Measurements from ENCODE around the gene OSBP2. TPM values are rescaled to one million over a fixed set of nuclear protein-coding genes. Genes with fewer than 3 reads are reported as not detected.
A peak's percentile ranks its signal among the peaks of the same experiment; 100 is the strongest.

OSBP2 gene
- total RNA-seq, 2 donors from 2014 or later = 0.14 to 1.7 TPM

DNA sequence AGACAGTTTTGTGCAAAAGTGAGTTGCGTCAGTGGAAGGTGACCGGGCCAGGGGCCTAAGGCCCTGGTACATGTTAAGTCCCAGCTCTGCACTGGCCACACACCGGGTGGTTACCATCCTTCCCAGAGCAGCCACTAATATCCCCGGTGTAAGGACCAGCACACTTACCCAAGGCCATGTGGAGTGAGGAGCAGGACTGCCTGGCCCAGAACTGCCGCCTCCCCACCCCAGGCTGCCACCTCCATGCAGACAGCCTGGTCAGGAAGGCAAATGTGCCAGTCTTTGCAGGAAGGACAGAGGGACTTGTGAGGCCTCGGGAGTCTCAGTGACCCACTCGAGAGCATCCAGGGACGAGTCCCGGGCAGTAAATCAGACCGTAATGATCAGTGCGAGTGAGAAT, 171.0 kb downstream of the OSBP2 start:
- ATAC-seq (no peak), DNase-seq (ENCODE audit: low spot score) (no peak)
- Mint-ChIP-seq H3K36me3 (no peaks in the 10 kb centered on the region), H3K27me3 (no peaks in the 10 kb centered on the region), H3K9me3 (no peaks in the 10 kb centered on the region), H3K4me3 (no peak overlapping the region), H3K4me1 (ENCODE audit: low read depth in 2 of 2) (peaks cover 0 to 2% of the 10 kb centered on the region in 2 donors), H3K27ac (peak overlapping the region in 1 of 2 donors; percentile 66)

DNA sequence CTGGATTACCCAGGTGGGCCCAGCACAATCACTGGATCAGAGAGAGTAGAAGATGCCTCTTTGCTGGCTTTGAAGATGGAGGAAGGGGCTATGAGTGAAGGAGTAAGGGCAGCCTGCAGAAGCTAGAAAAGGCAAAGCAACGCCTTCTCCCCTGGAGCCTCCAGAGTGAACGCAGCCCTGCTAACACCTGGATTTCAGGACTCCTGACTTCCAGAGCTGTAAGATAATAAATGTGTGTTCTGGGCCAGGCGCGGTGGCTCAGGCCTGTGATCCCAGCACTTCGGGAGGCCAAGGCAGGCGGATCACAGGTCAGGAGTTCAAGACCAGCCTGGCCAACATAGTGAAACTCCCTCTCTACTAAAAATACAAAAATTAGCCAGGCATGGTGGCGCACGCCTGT, 171.5 kb downstream of the OSBP2 start:
- no peak for DNase-seq (ENCODE audit: low spot score)

DNA sequence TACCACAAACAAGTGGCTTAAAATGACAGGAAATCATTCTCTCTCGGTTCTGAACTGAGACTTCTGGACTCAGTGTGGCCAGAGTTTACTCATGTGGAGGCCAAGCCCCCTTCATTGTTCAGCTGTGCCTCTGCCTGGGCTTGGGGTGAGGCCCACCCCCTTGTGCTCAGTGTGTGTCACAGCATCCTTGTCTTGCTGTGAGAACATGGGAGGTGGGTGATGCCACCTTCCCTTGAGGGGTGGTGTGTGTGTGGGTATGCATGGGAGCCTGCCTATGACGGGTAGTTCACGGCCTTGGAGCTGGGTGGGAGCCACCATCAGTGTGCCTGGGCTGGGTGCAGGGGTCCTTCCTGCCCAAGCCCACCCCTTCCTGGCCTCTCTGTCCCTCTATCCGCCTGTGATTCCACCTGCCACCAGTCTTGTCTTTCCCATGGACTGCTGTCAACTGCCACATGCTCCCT, 172.2 kb downstream of the OSBP2 start:
- no peaks in the 10 kb centered on the region for H3K27me3 Mint-ChIP-seq
- ATAC-seq (peak; percentile 17 to 39), DNase-seq (ENCODE audit: low spot score) (peak; percentile 51)
- no peak overlapping the region for H3K27ac Mint-ChIP-seq
- H3K4me1 Mint-ChIP-seq (ENCODE audit: low read depth in 2 of 2) = peaks cover 0 to 2% of the 10 kb centered on the region in 2 donors
- H3K9me3 Mint-ChIP-seq = no peaks in the 10 kb centered on the region
- no peaks in the 10 kb centered on the region for H3K36me3 Mint-ChIP-seq
- H3K4me3 Mint-ChIP-seq = no peak overlapping the region

More for the DNA sequence above, 171.5 kb downstream of the OSBP2 start:
- no peaks in the 10 kb centered on the region for H3K27me3 Mint-ChIP-seq
- no peak overlapping the region for H3K27ac Mint-ChIP-seq
- no peak for ATAC-seq
- H3K36me3 Mint-ChIP-seq = no peaks in the 10 kb centered on the region
- peaks cover 0 to 2% of the 10 kb centered on the region in 2 donors for H3K4me1 Mint-ChIP-seq (ENCODE audit: low read depth in 2 of 2)
- H3K4me3 Mint-ChIP-seq = no peak overlapping the region
- H3K9me3 Mint-ChIP-seq = no peaks in the 10 kb centered on the region

DNA sequence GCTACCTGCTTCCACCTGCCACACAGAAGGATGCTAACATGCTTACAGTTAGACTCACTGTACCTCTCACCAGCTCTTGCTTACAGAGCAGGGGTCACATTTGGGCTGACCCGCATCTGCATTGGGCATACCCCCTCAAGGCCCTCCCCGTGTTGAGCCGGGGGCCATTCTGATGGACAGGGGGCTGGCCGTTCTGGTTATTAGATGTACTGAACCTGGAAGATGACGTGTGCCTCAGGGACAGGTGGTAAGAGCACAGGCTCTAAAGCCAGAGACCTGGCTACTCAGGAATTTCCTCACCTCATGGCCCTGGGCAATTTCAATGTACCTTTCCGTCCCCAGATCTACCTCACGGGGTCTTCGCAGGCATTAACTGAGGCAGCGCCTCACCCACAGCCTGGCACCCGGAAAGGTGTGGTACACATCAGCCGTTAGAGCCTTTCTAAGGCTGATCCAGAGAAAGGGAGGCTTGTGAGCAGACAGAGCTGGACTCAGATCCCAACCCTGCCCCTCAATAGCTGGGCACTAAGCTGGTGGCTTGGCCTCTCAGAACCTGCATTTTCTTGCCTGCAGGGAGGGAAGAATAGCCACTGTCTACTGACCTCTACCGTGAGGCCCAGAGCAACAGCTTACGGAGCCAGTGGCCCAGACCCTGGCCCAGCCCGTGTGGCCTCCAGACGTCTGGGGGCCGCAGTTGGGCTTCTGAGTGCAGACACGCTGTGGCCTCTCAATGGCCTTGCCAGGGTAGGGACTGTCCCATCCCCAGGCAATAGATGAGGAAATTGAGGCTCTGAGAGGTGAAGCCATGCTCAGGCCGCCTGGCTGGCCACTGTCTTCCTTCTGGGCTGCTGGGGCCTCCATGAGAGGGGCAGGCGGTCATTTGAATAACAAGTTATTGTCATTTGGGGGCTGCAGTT, 173.3 kb downstream of the OSBP2 start:
- no peak overlapping the region for H3K27ac Mint-ChIP-seq
- no peak overlapping the region for H3K4me3 Mint-ChIP-seq
- no peak for ATAC-seq
- H3K36me3 Mint-ChIP-seq = no peaks in the 10 kb centered on the region
- no peaks in the 10 kb centered on the region for H3K27me3 Mint-ChIP-seq
- peaks cover 0 to 2% of the 10 kb centered on the region in 2 donors for H3K4me1 Mint-ChIP-seq (ENCODE audit: low read depth in 2 of 2)
- no peaks in the 10 kb centered on the region for H3K9me3 Mint-ChIP-seq
- no peak for DNase-seq (ENCODE audit: low spot score)

DNA sequence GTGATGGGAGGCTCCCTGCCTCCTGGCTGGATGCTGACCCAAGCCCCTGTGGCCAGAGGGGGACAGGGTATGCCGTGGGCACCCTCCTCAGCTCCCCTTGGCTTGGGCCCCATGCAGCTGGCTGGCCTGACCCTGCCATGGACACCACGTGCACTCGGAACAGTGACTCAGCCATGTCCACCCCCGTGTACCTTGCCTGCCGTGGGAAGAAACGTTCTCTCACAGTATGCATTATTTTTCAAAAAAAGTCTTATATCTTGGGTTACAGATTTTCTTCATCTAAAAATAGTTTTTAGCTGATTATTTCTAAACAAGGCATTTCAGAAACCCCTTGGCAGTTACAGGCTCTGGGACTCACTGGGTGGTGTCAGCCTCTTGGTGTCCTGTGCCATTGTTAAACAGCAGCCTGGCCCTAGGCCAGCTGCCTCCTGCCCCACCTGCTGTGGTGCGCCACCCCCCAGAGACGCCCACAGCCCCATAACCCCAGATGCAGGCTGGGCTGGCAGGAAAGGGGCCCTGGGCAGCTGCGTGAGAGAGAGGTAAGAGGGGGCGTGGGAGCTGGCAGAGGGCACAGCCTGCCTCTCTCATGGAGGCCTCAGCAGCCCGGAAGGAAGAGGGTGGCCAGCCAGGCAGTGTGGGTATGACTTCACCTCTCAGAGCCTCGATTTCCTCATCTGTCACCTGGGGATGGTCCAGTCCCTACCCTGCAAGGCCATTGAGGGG, 174.2 kb downstream of the OSBP2 start:
- Mint-ChIP-seq H3K27me3 (no peaks in the 10 kb centered on the region), H3K36me3 (no peaks in the 10 kb centered on the region)
- DNase-seq (ENCODE audit: low spot score) = peak; percentile 31

DNA sequence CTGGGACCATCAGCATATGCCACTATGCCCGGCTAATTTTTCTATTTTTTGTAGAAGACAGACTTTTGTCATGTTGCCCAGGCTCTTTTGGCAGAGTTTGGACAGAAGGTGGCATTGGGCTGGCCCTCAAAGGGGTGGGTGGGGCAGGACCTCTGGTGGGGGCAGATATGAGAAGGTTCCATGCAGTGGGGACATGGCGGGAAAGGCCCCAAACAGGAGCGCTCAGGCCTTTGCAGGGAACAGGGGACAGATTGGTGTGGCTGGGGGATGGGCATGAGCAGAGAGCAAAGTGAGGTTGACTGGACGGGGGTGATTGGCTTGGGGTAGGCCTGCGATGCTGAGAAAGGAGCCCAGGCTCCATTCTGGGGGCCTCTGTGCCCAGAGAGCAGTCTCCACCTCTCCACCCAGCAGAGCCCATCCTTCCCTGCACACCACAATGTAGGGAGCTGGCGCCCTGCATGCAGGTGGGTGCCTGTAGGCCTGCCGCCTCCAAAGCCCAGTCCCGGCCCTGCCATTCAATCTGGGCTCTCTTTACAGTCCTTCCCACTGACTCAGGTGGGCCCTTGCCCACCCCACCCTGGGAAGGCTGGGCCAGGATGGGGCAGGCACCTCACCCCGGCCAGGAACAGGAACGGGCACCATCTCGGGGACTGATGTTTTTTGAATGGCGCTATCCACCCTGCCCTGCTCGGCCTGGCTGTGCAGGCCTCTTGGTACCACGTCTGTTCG, 175.2 kb downstream of the OSBP2 start:
- Mint-ChIP-seq H3K36me3 (no peaks in the 10 kb centered on the region), H3K27ac (no peak overlapping the region), H3K27me3 (no peaks in the 10 kb centered on the region), H3K4me3 (no peak overlapping the region), H3K9me3 (no peaks in the 10 kb centered on the region), H3K4me1 (ENCODE audit: low read depth in 2 of 2) (peaks cover 0 to 2% of the 10 kb centered on the region in 2 donors)
- ATAC-seq = no peak
- DNase-seq (ENCODE audit: low spot score) = peak; percentile 47

More for the DNA sequence above, 174.2 kb downstream of the OSBP2 start:
- no peak for ATAC-seq
- Mint-ChIP-seq H3K27ac (no peak overlapping the region), H3K9me3 (no peaks in the 10 kb centered on the region), H3K4me1 (ENCODE audit: low read depth in 2 of 2) (peaks cover 0 to 2% of the 10 kb centered on the region in 2 donors), H3K4me3 (no peak overlapping the region)

DNA sequence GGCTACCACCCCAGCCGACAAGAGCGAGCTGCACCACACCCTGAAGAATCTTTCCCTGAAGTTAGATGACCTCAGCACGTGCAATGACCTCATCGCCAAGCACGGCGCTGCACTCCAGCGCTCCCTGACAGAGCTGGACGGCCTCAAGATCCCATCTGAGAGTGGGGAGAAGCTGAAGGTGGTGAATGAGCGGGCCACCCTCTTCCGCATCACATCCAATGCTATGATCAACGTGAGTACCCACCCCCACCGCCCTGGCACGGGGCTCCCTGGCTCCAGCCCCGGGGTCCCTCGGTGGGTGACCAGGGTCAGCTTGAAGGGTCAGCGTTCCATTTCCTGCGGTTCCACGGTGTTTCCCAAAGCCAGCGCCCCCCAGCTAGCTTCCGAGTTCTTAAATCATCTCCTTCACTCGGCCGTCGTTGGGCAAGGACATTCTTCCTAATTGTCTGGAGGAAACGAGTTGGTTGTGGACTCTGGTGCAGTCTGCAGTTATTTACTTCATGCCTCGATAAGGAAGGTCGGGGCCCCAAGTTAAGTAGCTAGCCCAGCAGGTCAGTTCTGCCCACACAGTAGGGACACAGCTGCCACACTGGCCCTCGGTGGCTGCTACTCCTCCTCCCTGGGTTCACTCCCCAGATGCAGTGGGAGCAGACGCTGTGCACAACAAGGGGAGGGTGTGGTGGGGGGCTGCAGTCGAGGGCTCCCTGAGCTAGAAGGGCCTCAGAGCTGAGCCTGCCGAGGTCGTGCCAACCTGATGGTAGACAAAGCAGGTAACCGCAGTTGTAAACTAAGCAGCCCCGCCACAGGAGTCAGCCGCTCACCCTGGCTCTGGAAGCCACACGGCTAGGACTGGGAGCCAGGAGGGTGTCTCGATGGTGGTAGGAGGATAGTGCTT, 176.0 kb downstream of the OSBP2 start:
- ATAC-seq = no peak
- Mint-ChIP-seq H3K36me3 (no peaks in the 10 kb centered on the region), H3K27ac (no peak overlapping the region), H3K4me1 (ENCODE audit: low read depth in 2 of 2) (peaks cover 0 to 2% of the 10 kb centered on the region in 2 donors), H3K27me3 (no peaks in the 10 kb centered on the region), H3K4me3 (no peak overlapping the region), H3K9me3 (no peaks in the 10 kb centered on the region)
- peak; percentile 50 for DNase-seq (ENCODE audit: low spot score)

DNA sequence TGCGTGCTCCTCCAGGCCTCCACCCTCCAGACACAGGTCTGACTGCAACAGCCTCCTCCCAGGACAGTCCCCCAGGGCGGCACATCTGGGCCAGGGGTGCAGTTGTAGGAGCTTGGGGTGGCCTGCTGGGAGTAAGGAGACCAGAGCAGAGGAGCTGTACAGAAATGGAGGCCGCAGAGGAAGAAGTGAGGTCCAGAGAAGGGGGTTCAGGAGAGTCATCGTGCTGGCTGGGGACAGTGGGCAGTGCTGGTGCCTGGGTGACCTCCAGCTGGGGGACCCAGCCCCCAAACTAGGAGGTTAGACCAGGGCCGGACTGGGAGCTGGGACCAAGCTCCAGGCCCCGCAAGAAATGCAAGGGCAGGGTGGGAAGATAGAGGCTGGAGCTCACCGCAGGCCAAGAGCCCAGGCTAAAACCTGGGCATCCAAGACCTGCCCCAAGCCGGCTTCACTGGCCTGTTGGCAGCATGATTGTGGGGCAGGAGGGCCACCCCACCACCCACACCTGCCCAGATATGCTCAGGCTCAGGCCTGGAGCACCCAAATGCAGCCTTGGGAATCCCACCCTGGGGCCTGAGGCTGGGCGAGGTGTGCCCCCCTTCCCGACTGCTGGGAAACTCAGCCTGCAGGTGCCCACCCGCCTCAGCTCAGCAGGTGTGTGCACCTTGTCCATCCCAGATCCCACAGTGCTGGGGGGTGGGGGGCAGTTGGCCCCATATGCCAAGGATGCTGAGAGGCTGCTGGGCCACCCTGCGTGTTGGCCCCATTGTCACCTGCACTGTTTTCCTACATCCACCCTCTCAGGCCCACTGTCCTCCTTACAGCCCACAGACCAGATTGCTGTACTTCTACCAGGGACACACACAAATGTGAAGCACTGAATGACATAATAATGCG, 177.0 kb downstream of the OSBP2 start:
- no peaks in the 10 kb centered on the region for H3K27me3 Mint-ChIP-seq
- H3K4me3 Mint-ChIP-seq = no peak overlapping the region
- H3K27ac Mint-ChIP-seq = no peak overlapping the region
- H3K36me3 Mint-ChIP-seq = no peaks in the 10 kb centered on the region
- H3K9me3 Mint-ChIP-seq = no peaks in the 10 kb centered on the region
- DNase-seq (ENCODE audit: low spot score) (peak; percentile 48), ATAC-seq (peak in 1 of 2 donors; percentile 29)
- H3K4me1 Mint-ChIP-seq (ENCODE audit: low read depth in 2 of 2) = peaks cover 0 to 2% of the 10 kb centered on the region in 2 donors

DNA sequence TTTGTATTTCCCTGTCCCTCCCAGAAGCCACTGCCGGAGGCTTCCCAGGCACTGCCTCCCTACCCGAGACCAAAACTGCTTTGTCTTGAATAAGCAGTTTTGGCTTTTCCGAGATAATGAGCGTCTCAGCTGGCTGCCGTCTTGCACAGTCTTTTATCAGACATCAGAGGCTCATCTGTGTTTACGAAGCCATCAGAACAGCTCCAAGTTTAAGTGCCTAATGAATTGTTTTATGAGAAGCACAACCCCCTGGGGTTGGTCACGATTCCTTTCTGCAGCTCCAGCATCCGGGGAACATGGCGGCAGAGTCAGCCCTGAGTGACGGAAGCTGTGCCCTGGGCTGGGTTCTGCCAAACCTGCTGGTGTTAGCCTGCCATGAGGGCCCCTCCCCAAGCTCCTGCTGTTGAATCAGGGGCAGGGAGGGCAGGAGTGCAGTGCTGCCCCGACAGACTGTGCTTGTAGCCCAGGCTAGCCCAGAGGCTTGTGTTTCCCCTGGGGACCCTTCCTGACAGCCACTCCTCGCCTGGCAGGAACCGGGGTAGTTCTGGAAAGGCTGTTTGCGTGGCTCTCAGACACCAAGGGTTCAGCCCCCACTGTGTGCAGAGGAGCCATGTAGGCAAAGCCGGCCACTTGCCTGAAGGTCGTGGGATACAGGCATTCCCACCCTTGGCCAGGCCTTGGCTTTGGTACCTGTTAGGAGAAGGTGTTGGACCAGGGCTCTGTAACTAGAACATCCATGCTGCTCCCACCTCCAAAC, 177.8 kb downstream of the OSBP2 start:
- Mint-ChIP-seq H3K36me3 (no peaks in the 10 kb centered on the region), H3K9me3 (no peaks in the 10 kb centered on the region), H3K27me3 (no peaks in the 10 kb centered on the region), H3K4me1 (ENCODE audit: low read depth in 2 of 2) (peaks cover 0 to under 1% of the 10 kb centered on the region in 2 donors), H3K27ac (no peak overlapping the region), H3K4me3 (no peak overlapping the region)
- peak; percentile 38 for DNase-seq (ENCODE audit: low spot score)
- no peak for ATAC-seq

DNA sequence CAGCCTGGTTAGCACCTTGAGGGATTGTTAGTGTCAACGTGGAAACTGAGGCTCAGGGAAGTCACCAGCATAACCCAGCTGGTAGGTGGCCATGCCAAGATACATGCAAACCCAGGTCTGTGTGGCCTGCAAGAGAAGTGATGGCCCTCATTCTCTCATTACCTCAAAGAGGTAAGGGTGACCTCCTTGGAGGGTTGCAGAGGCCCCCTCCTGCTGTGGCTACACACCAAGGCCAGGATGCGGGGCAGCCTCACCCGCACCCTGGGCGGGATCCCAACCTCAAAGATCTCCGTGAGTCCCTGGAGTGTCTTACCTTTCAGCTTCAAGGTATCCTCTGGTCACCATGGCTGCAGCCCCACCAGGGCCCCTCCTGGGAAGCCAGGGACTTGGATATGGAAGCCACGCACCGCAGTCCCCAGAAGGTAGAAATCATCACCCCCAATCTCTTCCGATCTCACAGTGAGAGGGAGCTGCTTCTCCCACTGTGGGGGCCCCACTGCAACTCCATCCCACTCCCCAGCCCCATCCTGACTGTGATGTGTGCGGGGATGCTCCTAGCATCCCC, 178.5 kb downstream of the OSBP2 start:
- Mint-ChIP-seq H3K4me1 (ENCODE audit: low read depth in 2 of 2) (no peaks in the 10 kb centered on the region), H3K27me3 (no peaks in the 10 kb centered on the region), H3K9me3 (no peaks in the 10 kb centered on the region), H3K4me3 (no peak overlapping the region), H3K27ac (no peak overlapping the region), H3K36me3 (no peaks in the 10 kb centered on the region)
- DNase-seq (ENCODE audit: low spot score) (no peak), ATAC-seq (no peak)

DNA sequence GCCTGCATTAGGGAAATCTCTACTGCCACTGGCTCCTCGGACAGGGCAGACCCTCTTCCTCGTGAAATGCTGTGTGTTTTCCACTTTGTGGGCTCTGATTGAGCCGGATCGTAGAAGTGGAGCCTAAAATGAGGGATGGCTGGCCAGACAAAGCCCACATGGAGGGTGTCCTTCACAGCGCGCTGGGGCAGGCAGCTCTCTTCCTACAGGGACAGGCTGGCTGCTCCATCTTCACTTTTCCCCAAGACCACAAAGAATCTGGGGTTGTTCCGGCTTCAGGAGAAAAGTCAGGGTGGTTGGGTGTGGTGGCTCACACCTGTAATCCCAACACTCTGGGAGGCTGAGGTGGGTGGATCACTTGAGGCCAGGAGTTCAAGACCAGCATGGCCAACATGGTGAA, 179.0 kb downstream of the OSBP2 start:
- ATAC-seq (no peak), DNase-seq (ENCODE audit: low spot score) (no peak)
- H3K36me3 Mint-ChIP-seq = no peaks in the 10 kb centered on the region
- H3K4me3 Mint-ChIP-seq = no peak overlapping the region
- no peaks in the 10 kb centered on the region for H3K4me1 Mint-ChIP-seq (ENCODE audit: low read depth in 2 of 2)
- no peaks in the 10 kb centered on the region for H3K9me3 Mint-ChIP-seq
- H3K27me3 Mint-ChIP-seq = no peaks in the 10 kb centered on the region
- H3K27ac Mint-ChIP-seq = no peak overlapping the region
